GM12878 (cell line): ENCODE results near the gene TAPBPL. TPM values are rescaled to one million over a fixed set of nuclear protein-coding genes. Genes with fewer than 3 reads are reported as not detected.

Experiments used
- ATAC-seq: fragments of 200-7000 bp; cut with Tn5 transposase; 3 replicates; pipeline ENCODE4 v1.9.1; 2020; ENCODE audit warnings: mild to moderate bottlenecking, moderate library complexity
- BruUV-seq: library from RNA; stranded (reverse); fragments of 400-500 nt; replicated peaks from 2 replicates; lab custom pipeline; 2021; lab: Mats Ljungman, UMichigan
- CTCF ChIA-PET: fragments of 300-600 bp; sonication (Branson Sonifier 250); formaldehyde crosslinking; extraction: SDS; loops from one replicate; lab custom pipeline; 2021; ENCODE audit warnings: inconsistent platforms; lab: Yijun Ruan, JAX
- POLR2A ChIA-PET: fragments of 350-600 bp; formaldehyde crosslinking; extraction: SDS; loops from one replicate; lab custom pipeline; 2021; ENCODE audit warnings: inconsistent platforms; lab: Charles Lee
- RAD21 ChIA-PET: fragments of 300-600 bp; sonication (Branson Sonifier 250); formaldehyde crosslinking; loops from one replicate; lab custom pipeline; 2023; ENCODE audit warnings: antibody characterized with exemption; ENCODE audit not compliant: unreplicated experiment; lab: Charles Lee
- SMC1A ChIA-PET: fragments of 300-600 bp; sonication (Branson Sonifier 250); formaldehyde crosslinking; loops from one replicate; lab custom pipeline; 2023; ENCODE audit not compliant: unreplicated experiment, uncharacterized antibody; lab: Charles Lee
- DNase-seq: peaks from one replicate; pipeline ENCODE4 v3.0.0-alpha.2; 2011; ENCODE audit warnings: low read depth, low spot score
- FAIRE-seq: peaks from 3 replicates; lab custom pipeline; 2011; peaks lifted over from hg19 to GRCh38; lab: Jason Lieb, UNC
- H2AFZ ChIP-seq: 2 replicates; pipeline ENCODE4 v1.6.0; 2011; ENCODE audit warnings: low read depth, low read length, control low read depth; ENCODE audit not compliant: control insufficient read depth
- H3K27ac ChIP-seq: 2 replicates; pipeline ENCODE4 v1.5.1; 2011; ENCODE audit warnings: control low read depth; ENCODE audit not compliant: control insufficient read depth, insufficient read depth
- H3K27me3 ChIP-seq, 2 experiments: replicated peaks in 1 of 2; 2 replicates each; pipeline versions ENCODE4 v1.6.0 to v1.6.1; 2011; ENCODE audit warnings: low read length in 1 of 2; ENCODE audit not compliant: control insufficient read depth in 2 of 2, insufficient read depth in 2 of 2
- H3K36me3 ChIP-seq, 2 experiments: 2 replicates each; pipeline ENCODE4 v1.5.1; 2011; ENCODE audit warnings: low read length in 1 of 2; ENCODE audit not compliant: control insufficient read depth in 2 of 2, insufficient read depth in 2 of 2
- H3K4me1 ChIP-seq: 2 replicates; pipeline ENCODE4 v1.6.1; 2011; ENCODE audit warnings: mild to moderate bottlenecking, low read length, moderate library complexity, mixed read lengths; ENCODE audit not compliant: control insufficient read depth, insufficient read depth
- H3K4me2 ChIP-seq: 2 replicates; pipeline ENCODE4 v1.6.0; 2011; ENCODE audit warnings: control low read depth; ENCODE audit not compliant: control insufficient read depth, insufficient read depth
- H3K4me3 ChIP-seq: fragments of 200-600 bp; sonication (generic); 2 replicates; pipeline ENCODE4 v1.5.1; 2016
- H3K79me2 ChIP-seq: 2 replicates; pipeline ENCODE4 v1.6.0; 2011; ENCODE audit warnings: low read length; ENCODE audit not compliant: control insufficient read depth, insufficient read depth
- H3K9ac ChIP-seq: 2 replicates; pipeline ENCODE4 v1.8.0; 2011; ENCODE audit warnings: low read length, control low read depth, mixed read lengths; ENCODE audit not compliant: control insufficient read depth, insufficient read depth
- H3K9me3 ChIP-seq: replicated peaks from 3 replicates; pipeline ENCODE4 v1.5.1; 2011; ENCODE audit warnings: mild to moderate bottlenecking, low read length; ENCODE audit not compliant: control insufficient read depth, insufficient read depth
- H4K20me1 ChIP-seq: 2 replicates; pipeline ENCODE4 v1.6.0; 2011; ENCODE audit not compliant: control insufficient read depth, insufficient read depth
- ATF2 ChIP-seq: IDR thresholded peaks from 2 replicates; pipeline ENCODE4 v1.6.1; 2012; ENCODE audit warnings: low read length, inconsistent platforms
- EGR1 ChIP-seq, 2 experiments: IDR thresholded peaks; 1 replicate in 1 of 2; 2 replicates in 1 of 2; pipeline ENCODE4 v1.6.1; 2011 to 2012; ENCODE audit warnings: low read depth in 2 of 2, low read length in 2 of 2, borderline replicate concordance in 1 of 2, mild to moderate bottlenecking in 1 of 2, moderate library complexity in 1 of 2
- FOS ChIP-seq: IDR thresholded peaks from 3 replicates; pipeline ENCODE4 v1.6.1; 2011; ENCODE audit warnings: borderline replicate concordance; ENCODE audit not compliant: insufficient read length; ENCODE audit errors: extremely low read depth
- FOXM1 ChIP-seq: IDR thresholded peaks from 2 replicates; pipeline ENCODE4 v1.6.1; 2012; ENCODE audit warnings: low read depth, mild to moderate bottlenecking, inconsistent platforms, low read length, moderate library complexity
- GABPA ChIP-seq: IDR thresholded peaks from 2 replicates; pipeline ENCODE4 v1.6.1; 2014; ENCODE audit warnings: antibody characterized with exemption, low read depth, mild to moderate bottlenecking, inconsistent platforms
- KAT2A ChIP-seq: conservative IDR thresholded peaks from 2 replicates; pipeline ENCODE4 v1.6.1; 2011; ENCODE audit warnings: low read depth, low read length; ENCODE audit not compliant: control insufficient read depth
- KDM1A ChIP-seq: fragments of 200-600 bp; sonication (generic); IDR thresholded peaks from 2 replicates; pipeline ENCODE4 v1.6.1; 2016; ENCODE audit warnings: borderline replicate concordance
- MEF2B ChIP-seq: fragments of 450-650 bp; IDR thresholded peaks from 2 replicates; pipeline ENCODE4 v1.6.1; 2018; ENCODE audit warnings: mild to moderate bottlenecking, moderate library complexity; ENCODE audit not compliant: partially characterized antibody, poor library complexity, severe bottlenecking
- POU2F2 ChIP-seq: IDR thresholded peaks from 3 replicates; pipeline ENCODE4 v1.6.1; 2011; ENCODE audit warnings: low read depth, mild to moderate bottlenecking, low read length, borderline replicate concordance
- SIN3A ChIP-seq: IDR thresholded peaks from 2 replicates; pipeline ENCODE4 v1.6.1; 2012; ENCODE audit warnings: low read depth, low read length, improper control_type of control experiment
- WRNIP1 ChIP-seq: IDR thresholded peaks from 2 replicates; pipeline ENCODE4 v1.6.1; 2011; ENCODE audit warnings: low read depth, low read length, improper control_type of control experiment, borderline replicate concordance
- WGBS: methylation state at CpG from one replicate; pipeline ENCODE4 v1.1.6; 2016; ENCODE audit warnings: low lambda C conversion rate; ENCODE audit not compliant: insufficient replicate concordance, insufficient coverage; ENCODE audit errors: missing lambda C conversion rate; 5-methylcytosine and 5-hydroxymethylcytosine counted together
- in situ Hi-C: fragments of 300-500 bp; cut with MboI; formaldehyde crosslinking; loops from 9 replicates; pipeline ENCODE4 v1.14.3; 2018; ENCODE audit warnings: mixed read lengths
- intact Hi-C: fragments of 100-400 bp; cut with micrococcal nuclease; formaldehyde crosslinking; loops from one replicate; pipeline ENCODE4 v1.14.2; 2022; ENCODE audit not compliant: unreplicated experiment
- polyA plus RNA-seq, 11 experiments: library from polyadenylated mRNA; depleted of rRNA in 4 of 11; unstranded in 6 of 11; stranded (reverse) in 5 of 11; fragments of >200 nt; fragmentation: Nextera tagmentation in 4 of 11; fragmentation: Illumina TruSeq in 1 of 11; extraction: Ambion mirVana in 4 of 11; extraction: Trizol in 1 of 11; gene quantifications; 1 replicate in 1 of 11; 2 replicates in 10 of 11; pipeline versions ENCODE4 v1.2.1 to v1.2.3, GENCODE V29; 2011 to 2016; ENCODE audit warnings: inconsistent platforms in 2 of 11, missing spikeins in 2 of 11, low read depth in 1 of 11
- total RNA-seq, 4 experiments: library from RNA; depleted of rRNA in 3 of 4; stranded (reverse); fragments of >200 nt in 3 of 4; fragmentation: Illumina TruSeq in 1 of 4; extraction: Trizol in 1 of 4; gene quantifications; 2 replicates each; pipeline versions ENCODE4 v1.2.1 to v1.2.3, GENCODE V29; 2013 to 2021
- TF ChIP-seq, protein P1 (sequence below): IDR thresholded peaks from 2 replicates; pipeline ENCODE4 v1.6.1; 2012; ENCODE audit warnings: low read depth, low read length, improper control_type of control experiment
- TF ChIP-seq, protein P2 (sequence below): fragments of 450-650 bp; IDR thresholded peaks from 2 replicates; pipeline ENCODE4 v1.6.1; 2016; ENCODE audit warnings: mild to moderate bottlenecking

The TAPBPL gene
- total and polyA plus RNA-seq, 10 of the 15 experiments (the other 5 are each of a cell fraction or from before 2014, with no cell fraction given) = 12.4 to 45.0 (median 29.9) TPM

- TF ChIP-seq, protein P1, sequence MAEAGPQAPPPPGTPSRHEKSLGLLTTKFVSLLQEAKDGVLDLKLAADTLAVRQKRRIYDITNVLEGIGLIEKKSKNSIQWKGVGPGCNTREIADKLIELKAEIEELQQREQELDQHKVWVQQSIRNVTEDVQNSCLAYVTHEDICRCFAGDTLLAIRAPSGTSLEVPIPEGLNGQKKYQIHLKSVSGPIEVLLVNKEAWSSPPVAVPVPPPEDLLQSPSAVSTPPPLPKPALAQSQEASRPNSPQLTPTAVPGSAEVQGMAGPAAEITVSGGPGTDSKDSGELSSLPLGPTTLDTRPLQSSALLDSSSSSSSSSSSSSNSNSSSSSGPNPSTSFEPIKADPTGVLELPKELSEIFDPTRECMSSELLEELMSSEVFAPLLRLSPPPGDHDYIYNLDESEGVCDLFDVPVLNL = no peak
- TF ChIP-seq POU2F2 (no peak; the same call in 1 of the 3 replicates), KDM1A (no peak), KAT2A (no peak), EGR1 (IDR thresholded peaks at IDR 0.05; ENCODE audit: borderline replicate concordance in 1 of 2, low read depth in 2 of 2, low read length in 2 of 2) (peak in 1 of 2 experiments; percentile 93; a peak in 2 of 3 replicates)
Observed at GRCh38 chr12:6492838-6493496, 41.1 kb downstream of the TAPBPL start, which contains the start of gene MRPL51 (continued).

- intact Hi-C loops (loop anchor here (1.0 to 5.0 kb wide), 4 partner anchors 23 to 70 kb away; partner anchors contain the start of genes GAPDH and VAMP1), in situ Hi-C loops (no loop called here)
- ChIA-PET RAD21 (interaction anchor here (0.7 to 2.0 kb wide), 17 partner anchors 12 to 260 kb away, joined by 3 to 9 read pairs (median 4); partner anchors contain the start of genes GAPDH, MLF2, TAPBPL and VAMP1), POLR2A (interaction anchor here (0.8 to 1.8 kb wide), 14 partner anchors 9 to 195 kb away, joined by 3 to 25 read pairs (median 6); partner anchors contain the start of genes CD27, GAPDH, VAMP1 and ZNF384), CTCF (interaction anchor here (0.7 to 3.7 kb wide), 15 partner anchors 13 to 70 kb away, joined by 3 to 15 read pairs (median 4); partner anchors contain the start of gene GAPDH), SMC1A (interaction anchor here (0.8 to 4.0 kb wide), 11 partner anchors 12 to 70 kb away, joined by 3 to 23 read pairs (median 4); partner anchors contain the start of genes TAPBPL and VAMP1)
- Histone ChIP-seq H3K27me3 (no peaks in the 10 kb centered on the region), H2AFZ (peak within 1 kb of the TSS; percentile 88), H3K9ac (peak within 1 kb of the TSS; percentile 95), H3K27ac (peak within 1 kb of the TSS; percentile 97), H4K20me1 (no peaks in the 10 kb centered on the region), H3K9me3 (no peaks in the 10 kb centered on the region), H3K4me2 (peak within 1 kb of the TSS; percentile 97), H3K4me1 (peaks cover 6% of the 10 kb centered on the region; the same call in 1 of the 2 replicates), H3K79me2 (peaks cover 55% of the 10 kb centered on the region), H3K4me3 (peak within 1 kb of the TSS; percentile 93), H3K36me3 (peaks cover 2 to 21% of the 10 kb centered on the region in 2 experiments)
- TSS peak; percentile 80 for BruUV-seq
- peak; percentile 94 for ATAC-seq
- WGBS = under 1% methylated on average over 48 of the region's 49 CpGs
- no peak for FAIRE-seq
- DNase-seq = peak; percentile 88
- TF ChIP-seq SIN3A = peak; percentile 8; the same call in 1 of the 2 replicates
- no peak; the same call in 1 of the 2 replicates for TF ChIP-seq ATF2
- peak; percentile 47 for TF ChIP-seq MEF2B
- peak; percentile 38 for TF ChIP-seq FOS
- TF ChIP-seq GABPA = peak; percentile 52; the same call in 1 of the 2 replicates
- TF ChIP-seq, protein P2, sequence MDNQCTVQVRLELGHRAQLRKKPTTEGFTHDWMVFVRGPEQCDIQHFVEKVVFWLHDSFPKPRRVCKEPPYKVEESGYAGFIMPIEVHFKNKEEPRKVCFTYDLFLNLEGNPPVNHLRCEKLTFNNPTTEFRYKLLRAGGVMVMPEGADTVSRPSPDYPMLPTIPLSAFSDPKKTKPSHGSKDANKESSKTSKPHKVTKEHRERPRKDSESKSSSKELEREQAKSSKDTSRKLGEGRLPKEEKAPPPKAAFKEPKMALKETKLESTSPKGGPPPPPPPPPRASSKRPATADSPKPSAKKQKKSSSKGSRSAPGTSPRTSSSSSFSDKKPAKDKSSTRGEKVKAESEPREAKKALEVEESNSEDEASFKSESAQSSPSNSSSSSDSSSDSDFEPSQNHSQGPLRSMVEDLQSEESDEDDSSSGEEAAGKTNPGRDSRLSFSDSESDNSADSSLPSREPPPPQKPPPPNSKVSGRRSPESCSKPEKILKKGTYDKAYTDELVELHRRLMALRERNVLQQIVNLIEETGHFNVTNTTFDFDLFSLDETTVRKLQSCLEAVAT = peak; percentile 53
- TF ChIP-seq FOXM1 = no peak; the same call in 1 of the 2 replicates
- peak; percentile 50; the same call in 1 of the 2 replicates for TF ChIP-seq WRNIP1
Observed at GRCh38 chr12:6493497-6494257, 41.8 kb downstream of the TAPBPL start, which contains the start of gene NCAPD2. NCAPD2 (plus strand) TSS chr12:6494102; CDS start chr12:6495099, 997 bp downstream.
